H9 (cell line): ENCODE results near the gene DPEP3. TPM values are rescaled to one million over a fixed set of nuclear protein-coding genes. Genes with fewer than 3 reads are reported as not detected.
A peak's percentile ranks its signal among the peaks of the same experiment; 100 is the strongest.

Experiments used
- DNase-seq: peaks from one replicate; pipeline ENCODE4 v3.0.0-alpha.2; 2017
- H2AFZ ChIP-seq: one replicate; pipeline ENCODE4 v1.6.1; 2013; ENCODE audit warnings: mild to moderate bottlenecking, low read length, control low read depth, moderate library complexity
- H2AK5ac ChIP-seq: 2 replicates; pipeline ENCODE4 v1.6.1; 2013; ENCODE audit warnings: low read length, control low read depth, mixed read lengths; ENCODE audit not compliant: insufficient read length
- H2BK120ac ChIP-seq: one replicate; pipeline ENCODE4 v1.6.1; 2013; ENCODE audit warnings: low read depth, mild to moderate bottlenecking, low read length, control low read depth, inconsistent platforms; ENCODE audit not compliant: poor library complexity, severe bottlenecking
- H2BK12ac ChIP-seq: 2 replicates; pipeline ENCODE4 v1.6.1; 2013; ENCODE audit warnings: low read length, control low read depth, mixed read lengths, low read depth; ENCODE audit not compliant: insufficient read length
- H2BK15ac ChIP-seq: 2 replicates; pipeline ENCODE4 v1.6.1; 2013; ENCODE audit warnings: low read depth, low read length, control low read depth
- H2BK20ac ChIP-seq: one replicate; pipeline ENCODE4 v1.6.1; 2013; ENCODE audit warnings: low read depth, mild to moderate bottlenecking, low read length, control low read depth, inconsistent platforms; ENCODE audit not compliant: poor library complexity, severe bottlenecking
- H2BK5ac ChIP-seq: 2 replicates; pipeline ENCODE4 v1.6.1; 2013; ENCODE audit warnings: low read length, control low read depth, mixed read lengths; ENCODE audit not compliant: insufficient read length
- H3K14ac ChIP-seq: 2 replicates; pipeline ENCODE4 v1.6.1; 2013; ENCODE audit warnings: low read length, control low read depth; ENCODE audit not compliant: insufficient read depth
- H3K18ac ChIP-seq: 2 replicates; pipeline ENCODE4 v1.6.1; 2013; ENCODE audit warnings: low read depth, mild to moderate bottlenecking, mixed read lengths, low read length, control low read depth; ENCODE audit not compliant: insufficient read length
- H3K23ac ChIP-seq: 2 replicates; pipeline ENCODE4 v1.6.1; 2013; ENCODE audit warnings: low read length, control low read depth, mixed read lengths, low read depth; ENCODE audit not compliant: insufficient read length
- H3K23me2 ChIP-seq: 2 replicates; pipeline ENCODE4 v1.6.1; 2013; ENCODE audit warnings: low read depth, mild to moderate bottlenecking, mixed read lengths, low read length, control low read depth; ENCODE audit not compliant: insufficient read length, poor library complexity, severe bottlenecking
- H3K27ac ChIP-seq: 2 replicates; pipeline ENCODE4 v1.5.1; 2013; ENCODE audit warnings: low read length, control low read depth, mixed read lengths, low read depth; ENCODE audit not compliant: insufficient read length
- H3K27me3 ChIP-seq: 2 replicates; pipeline ENCODE4 v1.6.1; 2013; ENCODE audit warnings: low read length, control low read depth, inconsistent platforms; ENCODE audit not compliant: insufficient read depth
- H3K4ac ChIP-seq: 2 replicates; pipeline ENCODE4 v1.6.1; 2013; ENCODE audit warnings: low read depth, mild to moderate bottlenecking, control low read depth, inconsistent platforms, low read length, moderate library complexity
- H3K4me1 ChIP-seq: 2 replicates; pipeline ENCODE4 v1.6.1; 2013; ENCODE audit warnings: low read length, control low read depth, inconsistent platforms; ENCODE audit not compliant: insufficient read depth
- H3K4me2 ChIP-seq: 2 replicates; pipeline ENCODE4 v1.6.1; 2013; ENCODE audit warnings: low read length, control low read depth, mixed read lengths; ENCODE audit not compliant: insufficient read length, insufficient read depth
- H3K56ac ChIP-seq: 2 replicates; pipeline ENCODE4 v1.6.1; 2013; ENCODE audit warnings: low read depth, mild to moderate bottlenecking, mixed read lengths, low read length, control low read depth; ENCODE audit not compliant: insufficient read length
- H3K79me1 ChIP-seq: 2 replicates; pipeline ENCODE4 v1.6.1; 2013; ENCODE audit warnings: low read depth, mild to moderate bottlenecking, moderate library complexity, low read length, control low read depth, inconsistent platforms; ENCODE audit not compliant: insufficient read depth, poor library complexity, severe bottlenecking
- H3K79me2 ChIP-seq: 2 replicates; pipeline ENCODE4 v1.6.1; 2013; ENCODE audit warnings: low read length, control low read depth, inconsistent platforms; ENCODE audit not compliant: insufficient read depth
- H3K9ac ChIP-seq: 2 replicates; pipeline ENCODE4 v1.6.1; 2013; ENCODE audit warnings: low read length, control low read depth, mixed read lengths; ENCODE audit not compliant: insufficient read length; ENCODE audit errors: extremely low read depth
- H3K9me3 ChIP-seq: one replicate; pipeline ENCODE4 v1.6.1; 2013; ENCODE audit warnings: low read depth, low read length, inconsistent platforms; ENCODE audit not compliant: control insufficient read depth
- H3T11ph ChIP-seq: one replicate; pipeline ENCODE4 v1.6.1; 2013; ENCODE audit warnings: mild to moderate bottlenecking, low read length, control low read depth, inconsistent platforms
- H4K20me1 ChIP-seq: one replicate; pipeline ENCODE4 v1.6.1; 2013; ENCODE audit not compliant: control insufficient read depth, insufficient read length, insufficient read depth
- H4K5ac ChIP-seq: 2 replicates; pipeline ENCODE4 v1.6.1; 2013; ENCODE audit warnings: low read depth, mild to moderate bottlenecking, mixed read lengths, low read length, control low read depth; ENCODE audit not compliant: insufficient read length
- H4K8ac ChIP-seq: replicated peaks from 2 replicates; pipeline ENCODE4 v1.6.1; 2013; ENCODE audit warnings: low read length, control low read depth, mixed read lengths, low read depth; ENCODE audit not compliant: insufficient read length
- H4K91ac ChIP-seq: 2 replicates; pipeline ENCODE4 v1.6.1; 2013; ENCODE audit warnings: low read depth, mild to moderate bottlenecking, moderate library complexity, mixed read lengths, low read length, control low read depth; ENCODE audit not compliant: insufficient read length
- H3K27ac Mint-ChIP-seq, 3 experiments: 2 replicates in 2 of 3; 3 replicates in 1 of 3; pipeline ENCODE4 v1.8.0; 2020 to 2021; ENCODE audit warnings: mixed read lengths in 3 of 3, mild to moderate bottlenecking in 1 of 3, moderate library complexity in 1 of 3
- H3K27me3 Mint-ChIP-seq: 2 replicates; pipeline ENCODE4 v1.8.0; 2021; ENCODE audit warnings: low read depth, mild to moderate bottlenecking, moderate library complexity, mixed read lengths
- H3K36me3 Mint-ChIP-seq, 3 experiments: 2 replicates in 2 of 3; 3 replicates in 1 of 3; pipeline ENCODE4 v1.8.0; 2020 to 2021; ENCODE audit warnings: low read depth in 3 of 3, mixed read lengths in 3 of 3; ENCODE audit not compliant: insufficient read depth in 1 of 3
- H3K4me1 Mint-ChIP-seq, 2 experiments: 2 replicates each; pipeline ENCODE4 v1.8.0; 2020; ENCODE audit warnings: mixed read lengths in 2 of 2
- H3K4me3 Mint-ChIP-seq, 2 experiments: 2 replicates in 1 of 2; 3 replicates in 1 of 2; pipeline ENCODE4 v1.8.0; 2020 to 2021; ENCODE audit warnings: mild to moderate bottlenecking in 2 of 2, mixed read lengths in 2 of 2, moderate library complexity in 1 of 2
- H3K9me3 Mint-ChIP-seq, 2 experiments: 2 replicates in 1 of 2; 3 replicates in 1 of 2; pipeline ENCODE4 v1.8.0; 2020; ENCODE audit warnings: mild to moderate bottlenecking in 2 of 2, mixed read lengths in 2 of 2, moderate library complexity in 1 of 2
- CTCF ChIP-seq: fragments of 200-600 bp; sonication (generic); conservative IDR thresholded peaks from 3 replicates; pipeline ENCODE4 v1.8.0; 2021; ENCODE audit warnings: antibody characterized with exemption, mild to moderate bottlenecking
- WGBS: extraction: QIAGEN DNeasy Blood & Tissue Kit; methylation state at CpG from one replicate; pipeline ENCODE4 v1.1.7; 2013; ENCODE audit warnings: missing lambda C conversion rate, low lambda C conversion rate, mixed read lengths; ENCODE audit not compliant: insufficient read length; ENCODE audit errors: extremely low coverage; 5-methylcytosine and 5-hydroxymethylcytosine counted together
- total RNA-seq: library from RNA; stranded (reverse); gene quantifications from 2 replicates; pipeline ENCODE4 v1.2.1, GENCODE V29; 2021

DPEP3 gene
- total RNA-seq, 1 experiment from 2014 or later: 0.68 TPM

DNA sequence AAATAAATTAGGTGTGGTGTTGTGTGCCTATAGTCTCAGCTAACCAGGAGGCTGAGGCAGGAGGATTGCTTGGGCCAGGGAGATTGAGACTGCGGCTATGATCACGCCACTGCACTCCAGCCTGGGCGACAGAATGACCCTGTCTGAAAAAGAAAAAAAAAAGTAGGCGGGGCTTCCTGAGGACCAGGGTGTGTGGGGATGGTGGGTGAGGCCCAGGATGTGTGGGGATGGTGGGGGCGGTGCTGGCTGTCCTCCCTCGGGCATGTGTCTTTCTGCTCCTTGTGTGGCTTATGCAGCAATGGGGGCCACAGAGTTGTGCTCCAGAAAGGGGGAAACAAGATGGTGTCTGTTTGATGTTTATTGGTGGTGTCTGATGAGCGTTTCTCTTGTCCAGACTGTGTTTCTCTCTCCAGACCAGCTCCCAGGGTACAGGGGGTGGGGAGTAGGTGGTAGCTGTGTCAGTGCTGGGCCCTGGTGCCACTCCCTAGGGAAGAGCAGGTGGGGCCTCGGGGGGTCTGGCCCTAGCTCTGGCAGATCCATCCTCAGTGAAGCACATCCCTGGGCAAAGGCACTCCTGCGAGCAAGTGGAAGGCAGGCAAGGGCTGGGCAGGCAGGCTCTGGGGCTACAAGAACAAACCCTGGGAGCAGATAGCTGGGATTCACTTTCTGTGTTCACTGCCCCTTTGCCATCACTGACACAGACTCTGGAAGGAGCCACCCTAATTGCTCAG lies 38.7 kb downstream of the DPEP3 start:
- TF ChIP-seq CTCF: no peak

More for the DNA sequence above, 38.7 kb downstream of the DPEP3 start:
- H3K4me2 ChIP-seq: no peak overlapping the region
- H3K36me3 Mint-ChIP-seq: peaks cover 11 to 41% (median 15%) of the 10 kb centered on the region in 3 experiments; a peak in 5 of 7 replicates
- 0 out of 2 replicates have a peak, but pooled peaks cover 3% of the 10 kb centered on the region for H3K4me1 ChIP-seq
- no peaks in the 10 kb centered on the region for H4K20me1 ChIP-seq
- H3K23ac ChIP-seq: no peak overlapping the region
- H2AK5ac ChIP-seq: no peak overlapping the region
- H3K79me2 ChIP-seq: no peaks in the 10 kb centered on the region
- no peak overlapping the region for H2BK12ac ChIP-seq
- no peaks in the 10 kb centered on the region for H3K9me3 ChIP-seq
- peaks cover 9 to 23% of the 10 kb centered on the region in 2 experiments for H3K4me1 Mint-ChIP-seq
- no peak overlapping the region for H2BK5ac ChIP-seq
- no peak overlapping the region for H3K18ac ChIP-seq
- no CpG with 5 or more reads among the region's 9 CpGs for WGBS
- no peak overlapping the region for H2BK20ac ChIP-seq
- H3K27ac Mint-ChIP-seq: peak overlapping the region in 2 of 3 experiments; percentile 41 to 44; a peak in 2 of 7 replicates
- H3K4ac ChIP-seq: no peak overlapping the region
- H2AFZ ChIP-seq: no peak overlapping the region
- H3K27ac ChIP-seq: no peak overlapping the region
- no peak overlapping the region for H4K91ac ChIP-seq
- H2BK120ac ChIP-seq: no peak overlapping the region
- H3K9me3 Mint-ChIP-seq: no peaks in the 10 kb centered on the region; a peak in 1 of 5 replicates
- H3K56ac ChIP-seq: no peak overlapping the region
- no peaks in the 10 kb centered on the region for H3K27me3 Mint-ChIP-seq
- H4K5ac ChIP-seq: no peak overlapping the region
- no peaks in the 10 kb centered on the region for H3K27me3 ChIP-seq
- H4K8ac ChIP-seq: no peak overlapping the region
- H3K14ac ChIP-seq: no peak overlapping the region
- H3K9ac ChIP-seq: no peak overlapping the region
- no peak overlapping the region for H2BK15ac ChIP-seq
- no peaks in the 10 kb centered on the region for H3K79me1 ChIP-seq
- DNase-seq: no peak
- H3K4me3 Mint-ChIP-seq: no peak overlapping the region
- no peak overlapping the region for H3T11ph ChIP-seq
- peaks cover 4% of the 10 kb centered on the region for H3K23me2 ChIP-seq
